KMS-11 (cell line): Measurements from ENCODE around the gene OGFOD1.

Experiments used
- H2AFZ ChIP-seq: fragments of 200-600 bp; sonication (generic); 2 replicates; pipeline ENCODE4 v1.6.1; 2016; ENCODE audit warnings: antibody characterized with exemption, mixed run types, low read depth
- H3K27ac ChIP-seq: fragments of 200-600 bp; sonication (generic); 2 replicates; pipeline ENCODE4 v1.6.1; 2016; ENCODE audit warnings: mild to moderate bottlenecking, mixed run types
- H3K27me3 ChIP-seq: fragments of 200-600 bp; sonication (generic); 2 replicates; pipeline ENCODE4 v1.6.1; 2017; ENCODE audit warnings: mild to moderate bottlenecking, low read depth, mixed run types, moderate library complexity; ENCODE audit not compliant: insufficient read depth
- H3K36me3 ChIP-seq: fragments of 200-600 bp; sonication (generic); 2 replicates; pipeline ENCODE4 v1.6.1; 2017; ENCODE audit warnings: mild to moderate bottlenecking, mixed run types; ENCODE audit not compliant: insufficient read depth
- H3K4me1 ChIP-seq: fragments of 200-600 bp; sonication (generic); 2 replicates; pipeline ENCODE4 v1.6.1; 2016; ENCODE audit warnings: mild to moderate bottlenecking, low read depth, mixed run types; ENCODE audit not compliant: poor library complexity, severe bottlenecking
- H3K4me2 ChIP-seq: fragments of 200-600 bp; sonication (generic); 2 replicates; pipeline ENCODE4 v1.7.0; 2016; ENCODE audit warnings: mild to moderate bottlenecking, mixed run types
- H3K4me3 ChIP-seq: fragments of 200-600 bp; sonication (generic); IDR thresholded peaks from 2 replicates; pipeline ENCODE4 v1.6.1; 2017; ENCODE audit warnings: low read depth, low read length, mixed read lengths; ENCODE audit not compliant: insufficient read depth
- H3K79me2 ChIP-seq: fragments of 200-600 bp; sonication (generic); 2 replicates; pipeline ENCODE4 v1.6.1; 2016; ENCODE audit warnings: low read depth, mixed run types; ENCODE audit not compliant: insufficient read depth
- H3K9ac ChIP-seq: fragments of 200-600 bp; sonication (generic); 2 replicates; pipeline ENCODE4 v1.6.1; 2016; ENCODE audit warnings: mild to moderate bottlenecking, mixed run types
- H4K20me1 ChIP-seq: fragments of 200-600 bp; sonication (generic); 2 replicates; pipeline ENCODE4 v1.6.1; 2016; ENCODE audit warnings: mild to moderate bottlenecking, mixed run types; ENCODE audit not compliant: insufficient read depth
- CTCF ChIP-seq: fragments of 200-600 bp; sonication (generic); conservative IDR thresholded peaks from 2 replicates; pipeline ENCODE4 v1.6.1; 2017; ENCODE audit warnings: low read depth, mild to moderate bottlenecking, antibody characterized with exemption, low read length, moderate library complexity, mixed read lengths

The OGFOD1 gene

GRCh38 chr16:56428091-56428490, 23.3 kb upstream of the OGFOD1 start:
- Histone ChIP-seq H3K4me2 (no peak overlapping the region), H3K9ac (no peak overlapping the region), H4K20me1 (no peaks in the 10 kb centered on the region), H2AFZ (no peak overlapping the region), H3K27me3 (no peaks in the 10 kb centered on the region), H3K27ac (no peak overlapping the region), H3K4me3 (no peak overlapping the region), H3K36me3 (no peaks in the 10 kb centered on the region), H3K79me2 (no peaks in the 10 kb centered on the region; the same call in 1 of the 2 replicates), H3K4me1 (peaks cover 10% of the 10 kb centered on the region)
- no peak for TF ChIP-seq CTCF

DNA sequence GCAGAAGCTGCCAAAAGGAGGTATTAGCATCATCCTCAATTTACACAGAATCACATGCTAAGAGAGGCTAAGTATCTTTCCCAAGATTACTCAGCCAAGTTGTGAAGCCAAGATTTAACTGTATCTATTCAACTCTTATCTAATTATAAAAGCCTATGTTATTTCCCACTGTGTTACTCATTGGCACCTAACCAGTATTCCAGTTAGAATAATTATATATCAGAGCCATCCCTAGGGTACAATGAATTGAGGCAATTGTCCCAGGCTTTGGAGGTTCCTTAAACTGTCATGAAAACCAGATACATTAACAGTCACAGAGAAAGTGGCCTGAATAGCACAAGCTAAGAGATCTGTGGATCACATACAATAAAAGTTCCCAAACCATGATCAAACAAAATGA, 15.1 kb upstream of the OGFOD1 start:
- Histone ChIP-seq H3K9ac (no peak overlapping the region), H3K4me1 (no peaks in the 10 kb centered on the region), H3K36me3 (peaks cover 4% of the 10 kb centered on the region; the same call in 1 of the 2 replicates), H3K27me3 (no peaks in the 10 kb centered on the region), H3K27ac (no peak overlapping the region), H3K4me3 (no peak overlapping the region), H3K4me2 (no peak overlapping the region), H4K20me1 (no peaks in the 10 kb centered on the region), H3K79me2 (no peaks in the 10 kb centered on the region; the same call in 1 of the 2 replicates), H2AFZ (no peak overlapping the region)
- no peak for TF ChIP-seq CTCF

GRCh38 chr16:56438038-56438437, 13.3 kb upstream of the OGFOD1 start:
- Histone ChIP-seq H3K27me3 (no peaks in the 10 kb centered on the region), H3K27ac (no peak overlapping the region), H3K4me2 (no peak overlapping the region), H3K4me3 (no peak overlapping the region), H3K36me3 (peaks cover 8% of the 10 kb centered on the region; the same call in 1 of the 2 replicates), H2AFZ (no peak overlapping the region), H3K9ac (no peak overlapping the region), H3K4me1 (no peaks in the 10 kb centered on the region), H3K79me2 (no peaks in the 10 kb centered on the region; the same call in 1 of the 2 replicates), H4K20me1 (no peaks in the 10 kb centered on the region)
- no peak for TF ChIP-seq CTCF

- Histone ChIP-seq H4K20me1 (no peaks in the 10 kb centered on the region; the same call in 1 of the 2 replicates), H3K4me2 (no peak overlapping the region), H3K4me1 (peaks cover 25% of the 10 kb centered on the region), H2AFZ (no peak overlapping the region), H3K9ac (no peak overlapping the region), H3K27ac (no peak overlapping the region), H3K36me3 (peaks cover 5% of the 10 kb centered on the region; the same call in 1 of the 2 replicates), H3K4me3 (no peak overlapping the region), H3K79me2 (peaks cover 59% of the 10 kb centered on the region), H3K27me3 (no peaks in the 10 kb centered on the region)
- no peak for TF ChIP-seq CTCF
Observed at GRCh38 chr16:56447286-56447685, 4.1 kb upstream of the OGFOD1 start.
